Islet of Langerhans (tissue), 1 donor: ENCODE measurements around the gene PLEKHG4B.
"Not testable (repeated sequence)": the region's sequence is repeated elsewhere in the genome, so short reads cannot be mapped to it uniquely, and the experiment has no call there.

Experiments
- FAIRE-seq: peaks from one replicate; lab custom pipeline; 2011; peaks lifted over from hg19 to GRCh38; lab: Jason Lieb, UNC

PLEKHG4B gene

DNA sequence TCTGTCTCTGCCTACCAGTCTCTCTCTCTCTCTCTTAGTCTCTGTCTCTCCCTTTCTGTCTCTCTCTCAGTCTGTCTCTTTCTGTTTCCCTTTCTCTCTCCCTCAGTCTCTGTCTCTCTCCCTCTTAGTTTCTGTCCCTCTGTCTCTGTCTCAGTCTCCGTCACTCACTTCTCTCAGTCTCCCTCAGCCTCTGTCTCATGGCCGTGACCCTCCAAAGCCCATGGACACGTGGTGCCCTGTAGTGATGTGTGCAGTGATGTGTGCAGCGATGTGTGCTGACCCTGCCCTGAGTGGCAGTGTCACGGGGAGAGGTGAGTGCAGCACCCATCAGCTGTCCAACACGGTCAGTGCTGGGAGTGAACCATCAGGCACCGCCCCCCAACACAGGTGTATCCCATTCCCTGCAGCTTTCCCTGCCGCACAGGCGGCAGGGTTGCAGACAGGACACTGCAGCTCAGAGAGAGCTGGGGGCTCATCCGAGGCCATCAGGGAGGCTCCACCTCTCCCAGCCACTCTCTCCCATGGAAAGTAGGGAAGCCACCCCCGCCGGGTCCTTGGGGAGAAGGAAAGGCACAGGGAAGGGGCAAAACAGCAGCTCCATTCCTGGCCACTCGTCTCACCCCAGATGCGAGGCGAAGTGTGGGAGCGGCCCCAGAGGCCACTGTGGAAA, 98.5 kb downstream of the PLEKHG4B start:
- FAIRE-seq, result no peak

GRCh38 chr5:191036-191948, 99.3 kb downstream of the PLEKHG4B start, which contains the start of gene LRRC14B:
LRRC14B (plus strand) TSS chr5:191495; CDS start chr5:191539, 44 bp downstream.
- FAIRE-seq, result no peak

DNA sequence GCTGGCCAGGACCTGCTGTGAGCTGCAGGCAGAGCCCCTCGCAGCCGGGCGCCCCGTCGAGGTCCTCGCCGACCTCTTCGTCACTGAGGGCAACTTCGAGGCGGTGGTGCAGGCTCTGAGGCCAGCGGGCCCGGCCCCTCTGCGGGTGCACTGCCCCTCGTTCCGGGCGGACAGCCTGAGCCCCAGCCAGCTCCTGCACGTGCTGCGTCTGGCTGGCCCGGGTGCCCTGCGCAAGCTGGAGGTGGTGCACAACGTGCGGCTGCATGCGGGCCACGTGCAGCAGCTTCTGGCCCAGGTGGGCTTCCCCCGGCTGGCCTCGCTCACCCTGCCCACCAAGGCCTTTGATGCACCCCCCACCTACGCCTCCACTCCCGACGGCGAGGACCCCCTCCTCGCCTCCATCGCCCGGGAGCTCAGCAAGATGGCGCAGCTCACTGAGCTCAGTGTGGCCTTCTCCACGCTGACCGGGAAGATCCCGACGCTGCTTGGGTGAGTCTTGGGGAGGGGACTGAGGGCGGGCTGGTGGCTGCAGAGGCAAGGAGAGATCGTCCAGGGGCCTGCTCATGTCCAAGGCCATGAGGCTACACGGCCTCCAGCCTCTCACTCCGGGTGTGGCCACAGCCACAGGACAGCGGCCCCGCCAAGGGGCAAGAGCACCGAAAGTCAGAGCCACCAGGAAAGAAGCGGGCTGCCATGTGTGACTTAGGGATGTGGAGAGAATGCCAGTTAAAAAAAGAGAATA, 100.2 kb downstream of the PLEKHG4B start:
- FAIRE-seq, result no peak

- FAIRE-seq, result no peak
These were observed 100.7 kb downstream of the PLEKHG4B start for GRCh38 chr5:192691-192969.

- no peak for FAIRE-seq
These were observed 101.2 kb downstream of the PLEKHG4B start for GRCh38 chr5:192970-193831.

DNA sequence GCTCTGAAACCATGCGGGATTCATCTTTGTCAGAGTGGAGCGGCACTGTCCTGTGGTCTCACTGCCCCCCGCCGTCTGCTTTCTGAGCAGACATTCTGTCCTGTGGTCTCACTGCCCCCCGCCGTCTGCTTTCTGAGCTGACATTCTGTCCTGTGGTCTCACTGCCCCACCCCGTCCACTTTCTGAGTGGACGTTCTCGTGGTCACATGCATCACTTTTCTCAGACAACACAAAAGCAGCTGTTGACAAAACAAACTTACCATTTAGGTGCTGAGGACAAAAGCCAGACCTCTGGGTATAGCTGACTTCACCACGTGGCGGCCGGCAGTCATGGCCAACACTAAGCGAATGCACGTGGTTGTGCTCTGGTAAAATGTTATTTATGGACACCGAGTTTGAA, 102.1 kb downstream of the PLEKHG4B start:
- no peak for FAIRE-seq

DNA sequence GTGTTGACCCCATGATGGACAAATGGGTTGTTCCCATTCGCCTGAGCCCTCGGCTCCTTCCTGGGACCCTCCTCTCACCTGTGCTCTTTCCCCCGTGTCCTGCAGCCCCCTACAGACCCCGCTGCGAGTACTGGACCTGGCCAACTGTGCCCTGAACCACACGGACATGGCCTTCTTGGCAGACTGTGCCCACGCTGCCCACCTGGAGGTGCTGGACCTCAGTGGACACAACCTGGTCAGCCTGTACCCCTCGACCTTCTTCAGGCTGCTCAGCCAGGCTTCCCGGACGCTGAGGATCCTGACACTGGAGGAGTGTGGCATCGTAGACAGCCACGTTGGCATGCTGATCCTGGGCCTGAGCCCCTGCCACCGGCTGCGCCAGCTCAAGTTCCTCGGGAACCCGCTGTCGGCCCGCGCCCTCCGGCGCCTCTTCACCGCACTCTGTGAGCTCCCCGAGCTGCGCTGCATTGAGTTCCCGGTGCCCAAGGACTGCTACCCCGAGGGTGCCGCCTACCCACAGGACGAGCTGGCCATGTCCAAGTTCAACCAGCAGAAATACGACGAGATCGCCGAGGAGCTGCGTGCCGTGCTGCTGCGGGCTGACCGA, 102.7 kb downstream of the PLEKHG4B start:
- FAIRE-seq, result no peak

GRCh38 chr5:195401-196160, 103.6 kb downstream of the PLEKHG4B start:
- FAIRE-seq, result no peak

- no peak for FAIRE-seq
These were observed 104.4 kb downstream of the PLEKHG4B start for GRCh38 chr5:196350-196749.

DNA sequence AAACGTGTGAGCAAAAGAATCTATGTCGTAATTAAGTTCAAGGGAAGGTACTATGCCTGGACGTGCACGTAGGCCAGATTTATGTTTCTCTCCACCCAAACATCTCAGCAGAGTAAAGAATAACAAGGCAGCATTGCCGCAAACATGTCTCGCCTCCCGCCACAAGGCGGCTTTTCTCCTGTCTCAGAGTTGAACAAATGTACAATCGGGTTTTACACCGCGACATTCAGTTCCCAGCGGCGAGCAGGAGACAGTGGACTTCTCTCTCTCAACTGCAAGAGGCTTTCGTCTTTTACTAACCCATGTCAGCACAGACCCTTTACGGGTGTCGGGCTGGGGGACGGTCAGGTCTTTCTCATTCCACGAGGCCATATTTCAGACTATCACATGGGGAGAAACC, 105.1 kb downstream of the PLEKHG4B start:
- FAIRE-seq, result not testable (repeated sequence)

DNA sequence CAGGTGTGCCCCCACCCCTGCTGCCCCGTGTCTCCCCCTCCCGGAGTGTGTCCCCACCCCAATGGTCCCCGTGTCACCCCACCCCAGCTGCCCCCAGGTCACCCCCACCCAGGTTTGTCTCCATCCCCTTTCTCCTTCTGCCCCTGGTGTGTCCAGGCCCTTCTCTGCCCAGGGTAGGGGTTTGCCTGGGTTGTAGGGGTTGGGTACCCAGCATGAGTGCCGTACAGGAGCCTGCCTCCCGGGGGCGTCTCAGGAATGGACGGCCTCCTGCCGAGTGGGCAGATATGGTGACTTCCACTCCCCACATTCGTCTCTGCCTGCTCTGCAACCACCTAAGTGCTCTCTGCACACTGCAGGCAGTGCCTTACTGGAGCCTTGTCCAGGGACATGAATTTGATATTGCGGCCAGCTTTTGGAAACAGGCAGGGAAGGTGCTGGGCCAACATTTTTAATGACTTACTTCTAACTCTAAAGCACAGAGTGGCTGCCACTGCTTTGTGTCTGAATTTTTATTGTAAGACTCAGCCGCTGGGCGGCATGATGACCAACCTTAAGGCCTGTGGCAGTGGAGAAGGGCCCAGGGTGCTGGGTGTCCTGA, 106.0 kb downstream of the PLEKHG4B start:
- no peak for FAIRE-seq

DNA sequence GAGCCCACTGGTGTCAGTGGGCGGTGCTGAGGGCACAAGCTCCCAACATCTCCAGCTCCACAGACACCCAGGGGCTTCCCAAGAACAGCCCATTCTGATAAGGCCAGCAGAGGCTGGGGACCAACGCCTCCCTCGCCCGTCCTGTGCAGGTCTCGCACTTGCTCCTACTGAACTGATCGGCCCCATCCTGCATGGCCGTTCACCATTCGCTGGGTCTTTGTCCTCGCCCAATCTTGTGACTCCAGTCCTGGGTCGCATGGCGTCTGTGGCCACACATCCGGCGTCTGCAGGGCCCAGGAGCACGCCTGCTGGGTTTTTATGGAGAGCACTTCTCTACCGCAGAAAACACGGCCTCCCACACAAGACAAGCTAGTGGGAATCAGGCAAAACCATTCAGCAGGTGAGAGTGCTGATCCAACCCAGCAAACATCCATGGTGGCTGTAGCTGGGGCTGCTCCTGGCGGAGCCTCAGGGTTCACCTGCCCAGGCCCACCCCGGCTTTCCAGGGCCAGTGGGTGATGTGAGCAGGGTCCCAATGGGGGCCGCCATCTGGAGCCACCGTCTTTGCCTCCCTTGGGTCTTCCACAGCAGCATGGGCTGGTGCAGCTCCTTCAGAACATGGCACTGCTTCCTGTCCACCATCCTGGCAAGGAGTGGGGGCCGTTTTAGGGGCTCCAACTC, 106.7 kb downstream of the PLEKHG4B start:
- FAIRE-seq, result no peak

- FAIRE-seq, result no peak
These were observed 107.4 kb downstream of the PLEKHG4B start for GRCh38 chr5:199197-199949.

DNA sequence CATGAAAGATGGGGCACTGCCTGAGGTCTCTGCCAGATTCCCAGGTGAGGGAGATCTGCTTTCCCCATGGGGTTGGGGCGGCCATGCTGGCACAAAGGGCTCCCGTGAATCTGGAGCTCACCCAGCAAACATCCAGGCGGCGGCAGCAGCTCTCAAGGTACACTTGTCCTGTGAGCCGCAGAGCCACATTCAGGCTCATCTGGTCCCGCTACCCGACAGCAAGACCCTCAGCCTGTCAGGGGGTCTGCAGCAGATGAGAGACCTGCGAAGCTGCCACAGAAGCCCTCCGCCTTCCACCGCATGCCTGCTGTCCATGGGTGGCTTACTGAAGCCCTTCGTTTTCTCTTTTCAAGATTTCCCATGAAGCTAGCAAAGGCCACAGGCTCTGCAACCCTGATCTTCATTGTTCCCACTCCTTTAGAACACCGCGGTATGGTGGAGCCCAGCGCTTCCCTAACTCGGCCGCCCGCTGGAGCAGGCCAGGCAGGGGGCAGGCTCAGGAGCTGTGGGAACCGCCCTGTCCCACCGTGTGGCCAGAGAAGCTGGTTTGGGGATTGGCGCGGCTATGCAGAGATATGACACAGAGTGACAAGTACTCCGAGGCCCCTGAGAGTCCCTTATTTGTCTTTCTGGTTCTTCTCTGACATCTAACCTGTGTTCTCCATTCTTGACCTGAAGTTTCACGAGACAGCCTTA, 108.1 kb downstream of the PLEKHG4B start:
- FAIRE-seq, result no peak

- no peak for FAIRE-seq
These were observed 109.0 kb downstream of the PLEKHG4B start for GRCh38 chr5:200985-201384.

DNA sequence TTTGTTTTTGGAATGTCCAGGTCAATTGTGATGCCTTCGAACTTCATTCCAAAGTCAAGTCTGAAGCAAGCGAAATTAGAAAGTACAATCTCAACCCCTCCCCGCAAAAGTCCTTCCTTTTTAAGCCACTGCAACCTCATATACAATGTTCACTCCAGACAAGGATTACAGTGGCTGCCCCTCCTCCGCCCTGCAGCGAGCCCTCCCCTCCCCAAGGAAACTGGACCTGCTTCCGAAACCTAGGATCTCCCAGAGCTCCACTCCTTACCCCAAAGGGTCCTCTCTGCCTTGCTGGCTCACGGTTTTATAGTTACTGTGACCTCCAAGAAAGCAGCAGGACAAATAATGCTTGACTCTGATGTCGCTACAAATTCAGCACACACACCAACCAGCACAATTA, 109.7 kb downstream of the PLEKHG4B start:
- FAIRE-seq, result no peak

DNA sequence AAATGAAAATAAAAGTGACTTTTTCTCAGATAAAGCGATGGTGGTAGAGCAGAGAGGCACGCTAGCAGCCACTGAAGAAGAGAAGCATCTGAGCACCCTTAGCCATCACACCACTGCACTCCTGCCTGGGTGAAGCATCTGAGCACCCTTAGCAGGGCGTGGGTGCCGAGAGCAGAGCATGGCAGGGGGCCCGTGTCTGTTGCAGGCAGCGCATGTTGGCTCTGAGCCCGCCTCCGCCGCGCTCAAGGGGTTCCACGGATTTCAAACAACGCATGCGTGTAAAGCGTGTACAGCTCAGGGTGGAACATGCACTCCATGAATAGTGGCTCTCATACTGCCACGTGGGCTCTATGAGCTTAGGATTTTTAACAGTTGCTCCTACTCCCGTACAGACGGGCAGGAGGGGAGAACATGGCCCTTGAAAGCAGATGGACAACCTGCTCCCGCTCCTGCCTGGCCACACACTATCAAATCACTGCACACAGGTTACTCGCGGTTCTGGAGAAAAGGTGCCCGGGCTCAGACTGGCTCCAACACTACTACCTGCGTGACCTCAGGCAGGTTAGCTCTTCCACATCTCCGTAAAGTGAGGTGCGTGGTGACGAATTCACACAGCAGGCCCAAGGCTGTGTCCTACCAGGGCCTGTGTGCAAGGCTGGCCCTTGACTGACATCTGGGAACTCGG, 111.4 kb downstream of the PLEKHG4B start:
- no peak for FAIRE-seq

DNA sequence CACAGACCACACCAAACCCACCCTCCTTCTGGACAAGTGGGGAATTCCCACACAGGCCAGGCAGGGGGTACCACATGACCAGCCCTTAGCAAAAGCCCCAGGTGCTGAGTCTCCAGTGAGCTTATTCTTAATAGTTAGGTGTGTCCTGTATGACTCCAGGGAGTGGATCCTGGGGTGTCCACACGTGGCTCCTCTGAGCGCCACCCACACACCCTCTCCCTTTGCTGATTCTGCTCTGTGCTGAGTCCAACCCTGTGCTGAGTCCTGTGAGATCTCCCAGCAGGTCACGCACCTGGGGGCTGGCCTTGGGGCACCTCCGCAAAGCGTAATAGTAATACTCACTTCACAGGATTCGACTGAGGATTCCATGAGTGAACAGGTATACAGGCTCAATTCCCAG, 112.0 kb downstream of the PLEKHG4B start:
- no peak for FAIRE-seq
